KMS-11 (cell line): ENCODE measurements around the gene AMDHD1.

Experiments used
- H2AFZ ChIP-seq: fragments of 200-600 bp; sonication (generic); 2 replicates; pipeline ENCODE4 v1.6.1; 2016; ENCODE audit warnings: antibody characterized with exemption, mixed run types, low read depth
- H3K27ac ChIP-seq: fragments of 200-600 bp; sonication (generic); 2 replicates; pipeline ENCODE4 v1.6.1; 2016; ENCODE audit warnings: mild to moderate bottlenecking, mixed run types
- H3K27me3 ChIP-seq: fragments of 200-600 bp; sonication (generic); 2 replicates; pipeline ENCODE4 v1.6.1; 2017; ENCODE audit warnings: mild to moderate bottlenecking, low read depth, mixed run types, moderate library complexity; ENCODE audit not compliant: insufficient read depth
- H3K36me3 ChIP-seq: fragments of 200-600 bp; sonication (generic); 2 replicates; pipeline ENCODE4 v1.6.1; 2017; ENCODE audit warnings: mild to moderate bottlenecking, mixed run types; ENCODE audit not compliant: insufficient read depth
- H3K4me1 ChIP-seq: fragments of 200-600 bp; sonication (generic); 2 replicates; pipeline ENCODE4 v1.6.1; 2016; ENCODE audit warnings: mild to moderate bottlenecking, low read depth, mixed run types; ENCODE audit not compliant: poor library complexity, severe bottlenecking
- H3K4me2 ChIP-seq: fragments of 200-600 bp; sonication (generic); 2 replicates; pipeline ENCODE4 v1.7.0; 2016; ENCODE audit warnings: mild to moderate bottlenecking, mixed run types
- H3K4me3 ChIP-seq: fragments of 200-600 bp; sonication (generic); IDR thresholded peaks from 2 replicates; pipeline ENCODE4 v1.6.1; 2017; ENCODE audit warnings: low read depth, low read length, mixed read lengths; ENCODE audit not compliant: insufficient read depth
- H3K79me2 ChIP-seq: fragments of 200-600 bp; sonication (generic); 2 replicates; pipeline ENCODE4 v1.6.1; 2016; ENCODE audit warnings: low read depth, mixed run types; ENCODE audit not compliant: insufficient read depth
- H3K9ac ChIP-seq: fragments of 200-600 bp; sonication (generic); 2 replicates; pipeline ENCODE4 v1.6.1; 2016; ENCODE audit warnings: mild to moderate bottlenecking, mixed run types
- H4K20me1 ChIP-seq: fragments of 200-600 bp; sonication (generic); 2 replicates; pipeline ENCODE4 v1.6.1; 2016; ENCODE audit warnings: mild to moderate bottlenecking, mixed run types; ENCODE audit not compliant: insufficient read depth
- CTCF ChIP-seq: fragments of 200-600 bp; sonication (generic); conservative IDR thresholded peaks from 2 replicates; pipeline ENCODE4 v1.6.1; 2017; ENCODE audit warnings: low read depth, mild to moderate bottlenecking, antibody characterized with exemption, low read length, moderate library complexity, mixed read lengths

The AMDHD1 gene

GRCh38 chr12:95943330-95943842 is at the start of gene AMDHD1:
AMDHD1 (plus strand) TSS chr12:95943331; CDS start chr12:95943399, 68 bp downstream.
- peak within 1 kb of the TSS; percentile 40; the same call in 1 of the 2 replicates for H3K27ac ChIP-seq
- H3K4me1 ChIP-seq: peaks cover 3% of the 10 kb centered on the region
- no peaks in the 10 kb centered on the region for H3K27me3 ChIP-seq
- peak within 1 kb of the TSS; percentile 89 for H2AFZ ChIP-seq
- H3K9ac ChIP-seq: peak within 1 kb of the TSS; percentile 57; the same call in 1 of the 2 replicates
- H3K79me2 ChIP-seq: no peaks in the 10 kb centered on the region
- peak within 1 kb of the TSS; percentile 24 for H3K4me3 ChIP-seq
- H4K20me1 ChIP-seq: no peaks in the 10 kb centered on the region
- H3K36me3 ChIP-seq: no peaks in the 10 kb centered on the region
- no peak for TF ChIP-seq CTCF
- H3K4me2 ChIP-seq: peak within 1 kb of the TSS; percentile 69

- H3K36me3 ChIP-seq: no peaks in the 10 kb centered on the region
- no peaks in the 10 kb centered on the region for H3K79me2 ChIP-seq
- no peak overlapping the region for H2AFZ ChIP-seq
- no peaks in the 10 kb centered on the region for H3K4me1 ChIP-seq
- TF ChIP-seq CTCF: no peak
- no peak overlapping the region for H3K4me3 ChIP-seq
- no peak overlapping the region for H3K27ac ChIP-seq
- H3K9ac ChIP-seq: no peak overlapping the region
- no peaks in the 10 kb centered on the region for H3K27me3 ChIP-seq
- H4K20me1 ChIP-seq: no peaks in the 10 kb centered on the region
- H3K4me2 ChIP-seq: no peak overlapping the region
These were observed 46.3 kb upstream of the AMDHD1 start for GRCh38 chr12:95896846-95897245.

GRCh38 chr12:95898081-95898480 is 45.0 kb upstream of the AMDHD1 start:
- no peak overlapping the region for H2AFZ ChIP-seq
- H3K4me3 ChIP-seq: no peak overlapping the region
- no peaks in the 10 kb centered on the region for H3K4me1 ChIP-seq
- no peak overlapping the region for H3K9ac ChIP-seq
- H3K27me3 ChIP-seq: no peaks in the 10 kb centered on the region
- H3K4me2 ChIP-seq: no peak overlapping the region
- H3K27ac ChIP-seq: no peak overlapping the region
- H3K79me2 ChIP-seq: no peaks in the 10 kb centered on the region
- H3K36me3 ChIP-seq: no peaks in the 10 kb centered on the region
- no peak for TF ChIP-seq CTCF
- no peaks in the 10 kb centered on the region for H4K20me1 ChIP-seq

GRCh38 chr12:95908573-95908972 is 34.6 kb upstream of the AMDHD1 start:
- Histone ChIP-seq H3K9ac (no peak overlapping the region), H3K27ac (no peak overlapping the region), H3K4me3 (no peak overlapping the region), H4K20me1 (no peaks in the 10 kb centered on the region), H3K4me2 (no peak overlapping the region), H3K36me3 (no peaks in the 10 kb centered on the region), H3K27me3 (no peaks in the 10 kb centered on the region), H3K4me1 (no peaks in the 10 kb centered on the region), H2AFZ (no peak overlapping the region), H3K79me2 (no peaks in the 10 kb centered on the region)
- no peak for TF ChIP-seq CTCF
